GM12891 (cell line): ENCODE results near the gene TBL2.
"Not testable (repeated sequence)": the region's sequence is repeated elsewhere in the genome, so short reads cannot be mapped to it uniquely, and the experiment has no call there.

Experiments
- DNase-seq: peaks from one replicate; pipeline ENCODE4 v3.0.0; 2011; ENCODE audit warnings: low spot score; ENCODE audit not compliant: insufficient read length
- FAIRE-seq: peaks from 2 replicates; lab custom pipeline; 2011; peaks lifted over from hg19 to GRCh38; lab: Jason Lieb, UNC
- PAX5 ChIP-seq: IDR thresholded peaks from 2 replicates; pipeline ENCODE4 v1.6.1; 2011; ENCODE audit warnings: low read length, moderate library complexity, mild to moderate bottlenecking; ENCODE audit not compliant: insufficient read depth, severe bottlenecking
- POLR2A ChIP-seq: IDR thresholded peaks from 2 replicates; pipeline ENCODE4 v1.6.1; 2011; ENCODE audit warnings: low read depth, low read length, control low read depth
- POLR2AphosphoS5 ChIP-seq: IDR thresholded peaks from 2 replicates; pipeline ENCODE4 v1.6.1; 2011; ENCODE audit warnings: low read depth, low read length, control low read depth
- POU2F2 ChIP-seq: IDR thresholded peaks from 2 replicates; pipeline ENCODE4 v1.6.1; 2011; ENCODE audit warnings: low read depth, mild to moderate bottlenecking, control low read depth, low read length, moderate library complexity
- SPI1 ChIP-seq: IDR thresholded peaks from 2 replicates; pipeline ENCODE4 v1.6.1; 2011; ENCODE audit warnings: low read depth, low read length, control low read depth
- TAF1 ChIP-seq: IDR thresholded peaks from 2 replicates; pipeline ENCODE4 v1.6.1; 2011; ENCODE audit warnings: low read depth, low read length, control low read depth

TBL2 gene

DNA sequence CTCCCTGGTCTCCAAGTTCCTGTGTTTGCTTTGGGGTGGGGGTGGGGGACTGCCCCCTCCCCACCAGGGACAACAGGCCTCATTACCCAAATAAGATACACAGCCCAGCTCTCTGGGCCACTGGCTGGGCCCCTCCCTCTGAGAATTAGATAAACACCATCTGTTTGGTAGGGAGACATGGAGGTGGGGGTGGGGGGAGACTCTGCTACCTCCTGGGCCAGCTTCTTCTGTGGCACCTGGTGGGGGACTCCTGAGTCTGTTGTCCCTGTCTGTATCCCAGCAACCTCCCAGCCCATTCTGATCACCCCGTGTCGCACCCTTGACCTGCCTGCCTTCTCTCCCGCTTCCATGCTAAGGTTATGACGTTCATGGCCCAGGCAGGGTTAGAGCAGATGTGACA, 40.2 kb upstream of the TBL2 start:
- TF ChIP-seq POLR2AphosphoS5: no peak
- no peak for TF ChIP-seq TAF1
- no peak for TF ChIP-seq POU2F2
- TF ChIP-seq SPI1: no peak
- no peak for TF ChIP-seq POLR2A
- TF ChIP-seq PAX5: no peak
- FAIRE-seq: no peak

DNA sequence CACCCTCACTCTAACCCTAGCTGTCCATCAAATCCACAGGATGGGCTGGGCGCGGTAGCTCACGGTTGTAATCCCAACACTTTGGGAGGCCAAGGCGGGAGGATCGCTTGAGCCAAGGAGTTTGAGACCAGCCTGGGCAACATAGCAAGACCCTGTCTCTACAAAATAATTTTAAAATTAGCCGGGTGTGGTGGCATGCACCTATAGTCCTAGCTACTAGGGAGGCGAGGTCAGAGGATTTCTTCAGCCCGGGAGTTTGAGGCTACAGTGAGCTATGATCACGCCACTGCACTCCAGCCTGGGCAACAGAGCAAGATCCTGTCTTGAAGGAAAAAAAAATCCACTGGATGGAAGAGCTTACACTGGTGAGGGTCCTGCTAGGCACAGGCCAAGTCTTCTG, 39.1 kb upstream of the TBL2 start:
- FAIRE-seq, DNase-seq: not testable (repeated sequence)

More for the DNA sequence above, 40.2 kb upstream of the TBL2 start:
- no peak for DNase-seq

DNA sequence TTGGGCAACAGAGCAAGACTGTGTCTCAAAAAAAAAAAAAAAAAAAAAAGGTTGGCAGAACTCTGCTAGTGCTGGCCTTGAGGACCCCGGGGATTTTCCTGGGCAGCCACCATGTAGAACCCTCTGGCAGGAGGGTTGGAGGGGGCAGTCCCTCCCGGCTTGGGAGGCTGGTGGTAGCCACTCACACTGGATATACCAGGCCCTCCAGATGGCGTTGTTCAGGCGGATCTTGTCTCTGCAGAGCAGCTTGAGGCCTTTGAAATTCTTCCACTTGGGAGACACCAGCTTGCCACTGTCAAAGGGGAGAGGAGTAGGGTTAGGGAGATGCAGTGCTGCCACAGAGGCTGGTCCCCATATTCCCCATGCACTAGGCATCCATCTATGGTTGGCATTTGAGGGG, 37.5 kb upstream of the TBL2 start:
- DNase-seq: no peak
- FAIRE-seq: no peak
- no peak for TF ChIP-seq TAF1
- TF ChIP-seq POLR2AphosphoS5: no peak
- TF ChIP-seq PAX5: no peak
- no peak for TF ChIP-seq SPI1
- no peak for TF ChIP-seq POU2F2
- no peak for TF ChIP-seq POLR2A

DNA sequence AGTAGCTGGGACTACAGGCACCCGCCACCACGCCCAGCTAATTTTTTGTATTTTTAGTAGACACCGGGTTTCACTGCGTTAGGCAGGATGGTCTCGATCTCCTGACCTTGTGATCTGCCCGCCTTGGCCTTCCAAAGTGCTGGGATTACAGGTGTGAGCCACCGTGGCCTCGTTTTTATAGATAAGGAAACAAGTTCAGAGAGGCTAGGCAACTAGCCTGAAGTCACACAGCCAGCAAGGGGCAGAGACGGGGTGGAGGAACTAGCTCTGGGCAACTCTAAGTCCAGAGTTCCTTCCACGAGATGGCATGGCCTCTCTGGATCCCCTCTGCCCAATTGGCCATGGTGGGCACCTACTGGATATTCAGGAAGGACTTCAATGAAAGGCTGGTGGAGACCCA, 36.6 kb upstream of the TBL2 start:
- FAIRE-seq: not testable (repeated sequence)

DNA sequence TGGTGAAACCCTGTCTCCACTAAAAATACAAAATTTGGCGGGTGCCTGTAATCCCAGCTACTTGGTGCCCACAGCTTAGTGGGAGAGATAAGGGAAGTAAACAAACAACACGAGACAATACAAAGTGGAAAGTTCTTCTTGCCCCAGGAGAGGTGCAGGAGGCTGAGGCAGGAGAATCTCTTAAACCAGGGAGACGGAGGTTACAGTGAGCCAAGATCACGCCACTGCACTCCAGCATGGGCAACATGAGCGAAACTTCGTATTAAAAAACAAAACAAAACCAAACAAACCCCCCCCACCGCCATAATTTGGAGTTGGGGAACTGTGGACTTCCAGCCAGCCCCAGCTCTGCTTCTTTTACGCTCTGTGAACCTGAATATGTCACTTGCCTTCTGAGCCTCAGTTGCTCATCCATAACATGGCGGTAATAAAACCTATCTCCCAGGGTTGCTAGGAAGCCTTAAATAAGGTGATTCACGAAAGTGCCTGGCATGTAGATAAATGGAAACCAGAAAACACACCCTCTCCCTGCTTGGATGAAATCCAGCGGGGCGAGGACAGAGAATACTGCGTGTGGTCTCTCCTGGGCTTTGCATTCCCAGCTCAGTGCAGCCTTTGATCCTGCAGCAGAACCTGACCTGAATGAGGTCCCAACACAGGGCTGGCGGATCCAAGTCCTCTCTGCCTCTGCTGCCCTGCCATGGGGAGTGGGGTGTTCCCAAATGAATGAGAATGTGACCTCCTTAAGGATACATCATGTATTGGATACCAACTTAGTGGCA, 35.8 kb upstream of the TBL2 start:
- no peak for FAIRE-seq
- TF ChIP-seq POLR2AphosphoS5 (no peak), TAF1 (no peak), SPI1 (no peak), POU2F2 (no peak), PAX5 (no peak), POLR2A (no peak)

More for the DNA sequence above, 36.6 kb upstream of the TBL2 start:
- DNase-seq: not testable (repeated sequence)

DNA sequence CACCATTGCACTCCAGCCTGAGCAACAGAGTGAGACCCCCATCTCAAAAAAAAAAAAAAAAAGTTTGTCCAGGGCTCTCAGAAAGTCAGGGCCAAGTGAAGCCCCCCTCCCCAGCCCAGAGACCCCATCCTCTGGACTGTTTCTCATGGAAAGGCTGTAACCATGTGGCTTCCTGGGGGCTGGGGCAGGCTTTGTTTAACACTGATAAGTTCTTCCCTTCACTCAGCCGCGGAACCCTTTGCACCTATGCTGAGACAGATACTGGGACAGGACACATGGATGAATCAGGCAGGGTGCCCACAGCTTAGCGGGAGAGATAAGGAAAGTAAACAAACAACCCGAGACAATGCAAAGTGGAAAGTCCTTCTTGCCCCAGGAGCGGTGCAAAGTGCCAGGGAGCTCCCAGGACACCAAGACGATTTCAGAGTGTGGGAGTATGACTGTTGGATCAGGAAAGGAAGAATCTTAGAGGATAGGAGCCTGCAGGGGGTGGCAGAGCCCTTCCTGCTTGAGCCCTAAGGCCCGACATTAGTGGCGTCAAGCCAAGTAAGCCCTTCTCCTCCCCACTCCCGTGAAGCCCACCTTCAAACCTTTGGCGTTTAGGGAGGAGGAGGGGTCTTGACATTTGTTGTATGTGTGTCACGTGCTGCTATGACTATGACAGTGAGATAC, 34.4 kb upstream of the TBL2 start:
- FAIRE-seq: no peak
- TF ChIP-seq POLR2AphosphoS5: no peak

More for the DNA sequence above, 35.8 kb upstream of the TBL2 start:
- DNase-seq: no peak

DNA sequence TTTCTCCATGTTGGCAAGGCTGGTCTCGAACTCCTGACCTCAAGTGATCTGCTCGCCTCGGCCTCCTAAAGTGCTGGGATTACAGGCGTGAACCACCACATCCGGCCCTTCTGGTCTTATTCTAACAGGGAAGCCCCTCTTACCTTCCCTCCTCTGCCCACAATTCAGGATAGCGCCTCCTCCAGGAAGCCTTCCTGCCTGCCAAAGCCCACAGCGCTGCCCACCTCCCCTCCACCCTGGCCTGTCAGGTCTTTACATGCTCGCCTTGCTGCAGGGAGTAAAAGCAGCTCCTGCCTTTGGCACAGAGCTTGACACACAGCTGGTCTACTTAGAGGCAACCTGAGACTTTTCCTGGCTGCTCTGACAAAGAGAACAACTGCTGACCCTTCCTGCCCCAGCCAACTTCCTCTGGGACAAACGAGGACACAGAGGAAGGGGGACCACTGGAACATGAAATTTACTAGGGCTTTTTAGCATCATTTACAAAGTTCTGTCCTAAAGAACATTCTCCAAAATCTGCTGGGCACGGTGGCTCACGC, 32.7 kb upstream of the TBL2 start:
- no peak for TF ChIP-seq PAX5
- FAIRE-seq: no peak
- DNase-seq: no peak

More for the DNA sequence above, 34.4 kb upstream of the TBL2 start:
- no peak for DNase-seq

DNA sequence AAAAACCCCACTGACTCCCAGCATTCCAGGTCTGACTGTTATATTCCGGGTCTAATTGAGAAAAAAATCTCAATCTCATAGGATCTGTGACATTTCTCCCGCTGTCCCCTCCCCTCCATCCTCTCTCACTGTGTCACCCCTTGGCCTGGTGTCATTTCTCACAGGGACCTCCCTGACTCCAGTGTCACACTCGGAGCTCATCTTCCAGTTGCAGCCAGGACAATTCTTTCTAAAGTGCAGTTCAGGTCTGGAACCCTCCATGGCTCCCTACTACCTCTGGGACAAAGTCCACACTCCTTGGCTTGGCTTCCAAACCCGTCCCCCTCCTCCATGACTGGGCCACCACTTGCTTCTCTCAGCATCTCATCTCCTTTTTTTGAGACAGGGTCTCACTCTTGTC, 31.7 kb upstream of the TBL2 start:
- TF ChIP-seq POLR2A (no peak), TAF1 (no peak), POU2F2 (no peak), PAX5 (no peak), SPI1 (no peak), POLR2AphosphoS5 (no peak)
- FAIRE-seq (no peak), DNase-seq (no peak)

DNA sequence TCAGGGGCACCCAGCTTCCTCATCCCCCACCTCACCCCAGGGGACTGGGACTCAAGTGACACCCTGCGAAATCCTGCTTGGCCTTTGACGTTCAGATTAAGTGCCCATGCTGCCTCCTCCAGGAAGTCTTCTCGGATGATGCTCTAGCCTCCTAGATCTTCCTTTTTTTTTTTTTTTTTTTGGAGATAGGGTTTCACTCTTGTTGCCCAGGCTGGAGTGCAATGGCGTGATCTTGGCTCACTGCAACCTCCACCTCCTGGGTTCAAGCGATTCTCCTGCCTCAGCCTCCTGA, 29.3 kb upstream of the TBL2 start:
- FAIRE-seq, DNase-seq: not testable (repeated sequence)

DNA sequence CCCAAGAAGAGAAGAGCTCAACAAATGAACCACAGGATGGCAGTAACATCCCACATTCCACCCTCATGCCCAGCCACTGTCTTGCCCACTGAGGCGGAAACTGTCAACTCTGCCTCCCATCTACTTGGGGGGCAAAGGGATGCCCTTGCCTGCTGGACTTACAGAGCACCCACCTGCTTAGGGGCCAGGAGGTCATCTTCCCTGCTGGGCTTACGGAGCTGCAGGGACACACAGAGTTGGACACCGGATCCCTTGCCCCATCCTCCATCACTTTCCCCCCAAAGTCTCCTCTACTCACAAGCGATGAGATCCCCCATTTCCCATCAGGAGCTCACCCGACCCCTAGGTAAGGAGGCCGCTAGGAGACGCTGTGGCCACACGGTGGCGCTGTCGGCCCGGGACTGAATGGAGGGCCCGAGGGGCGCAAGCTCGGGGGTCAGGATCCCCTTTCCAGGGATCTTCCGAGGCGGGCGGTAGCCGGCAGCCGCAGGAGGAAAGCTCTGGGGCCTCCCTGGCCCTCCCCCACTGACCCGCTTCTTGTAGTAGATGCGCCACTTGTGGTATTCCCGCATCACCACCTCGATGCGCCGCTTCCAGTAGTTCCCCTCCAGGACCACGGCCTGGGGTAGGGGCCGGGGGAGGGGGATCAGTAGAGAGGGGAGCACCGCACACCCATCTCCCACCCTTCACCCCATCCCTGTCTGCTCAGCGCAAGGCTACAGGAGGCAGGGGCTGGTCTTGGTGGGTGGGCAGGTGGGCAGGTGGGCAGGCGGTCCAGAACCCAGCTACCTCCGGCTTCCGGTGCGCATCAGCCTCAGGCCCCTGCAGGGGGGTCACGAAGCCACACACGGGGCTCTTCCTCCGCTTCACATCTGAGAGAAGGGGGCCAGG, 28.7 kb upstream of the TBL2 start:
- DNase-seq (peak; percentile 92), FAIRE-seq (peak; percentile 69)
- TF ChIP-seq POU2F2 (no peak), POLR2A (no peak), PAX5 (no peak), SPI1 (no peak), POLR2AphosphoS5 (no peak), TAF1 (no peak)
